Mesothelial cell of epicardium (in vitro differentiated cells): ENCODE data around the gene DHX38. TPM values are rescaled to one million over a fixed set of nuclear protein-coding genes. Genes with fewer than 3 reads are reported as not detected.
A peak's percentile ranks its signal among the peaks of the same experiment; 100 is the strongest.

Experiments
- DNase-seq, 2 experiments: peaks; one replicate each; pipeline ENCODE4 v3.0.0; 2021; ENCODE audit warnings: low spot score in 2 of 2; ENCODE audit not compliant: unreplicated experiment in 2 of 2
- H3K27ac Mint-ChIP-seq: 2 replicates; pipeline ENCODE4 v1.8.0; 2021; ENCODE audit warnings: mixed read lengths
- H3K27me3 Mint-ChIP-seq: 2 replicates; pipeline ENCODE4 v1.8.0; 2021; ENCODE audit warnings: low read depth, mixed read lengths
- H3K36me3 Mint-ChIP-seq: 2 replicates; pipeline ENCODE4 v1.8.0; 2021; ENCODE audit warnings: mixed read lengths
- H3K4me1 Mint-ChIP-seq: 2 replicates; pipeline ENCODE4 v1.8.0; 2021; ENCODE audit warnings: mixed read lengths
- H3K4me3 Mint-ChIP-seq: 2 replicates; pipeline ENCODE4 v1.8.0; 2021; ENCODE audit warnings: mild to moderate bottlenecking, moderate library complexity, mixed read lengths
- H3K9me3 Mint-ChIP-seq: 2 replicates; pipeline ENCODE4 v1.8.0; 2021; ENCODE audit warnings: mixed read lengths
- CTCF ChIP-seq: fragments of 200-600 bp; sonication (generic); IDR thresholded peaks from one replicate; pipeline ENCODE4 v1.5.0; 2021; ENCODE audit warnings: antibody characterized with exemption; ENCODE audit not compliant: unreplicated experiment
- total RNA-seq: library from RNA; stranded (reverse); gene quantifications from 3 replicates; pipeline ENCODE4 v1.2.1, GENCODE V29; 2021

DHX38 gene
- total RNA-seq, 1 donor from 2014 or later: 90.9 TPM

GRCh38 chr16:72094266-72094610, 591 bp downstream of the DHX38 start:
- H3K4me1 Mint-ChIP-seq: peaks cover 26% of the 10 kb centered on the region

GRCh38 chr16:72098936-72099335, 5.3 kb downstream of the DHX38 start:
- Mint-ChIP-seq H3K27me3 (no peaks in the 10 kb centered on the region), H3K36me3 (peaks cover 24% of the 10 kb centered on the region), H3K9me3 (no peaks in the 10 kb centered on the region), H3K4me3 (no peak overlapping the region), H3K4me1 (peaks cover 7% of the 10 kb centered on the region), H3K27ac (no peak overlapping the region)
- no peak for DNase-seq
- no peak for TF ChIP-seq CTCF

More at GRCh38 chr16:72094266-72094610, 591 bp downstream of the DHX38 start:
- no peaks in the 10 kb centered on the region for H3K27me3 Mint-ChIP-seq
- no peak for DNase-seq
- TF ChIP-seq CTCF: no peak
- peak overlapping the region; percentile 97 for H3K27ac Mint-ChIP-seq
- peaks cover 16% of the 10 kb centered on the region for H3K36me3 Mint-ChIP-seq
- H3K9me3 Mint-ChIP-seq: no peaks in the 10 kb centered on the region
- H3K4me3 Mint-ChIP-seq: peak overlapping the region; percentile 98

GRCh38 chr16:72099377-72099818, 5.8 kb downstream of the DHX38 start:
- peak; percentile 39 for TF ChIP-seq CTCF

GRCh38 chr16:72101195-72101594, 7.5 kb downstream of the DHX38 start:
- Mint-ChIP-seq H3K4me3 (no peak overlapping the region), H3K27ac (no peak overlapping the region), H3K36me3 (peaks cover 42% of the 10 kb centered on the region), H3K4me1 (no peaks in the 10 kb centered on the region), H3K27me3 (no peaks in the 10 kb centered on the region), H3K9me3 (no peaks in the 10 kb centered on the region)
- TF ChIP-seq CTCF: no peak
- no peak for DNase-seq

More at GRCh38 chr16:72099377-72099818, 5.8 kb downstream of the DHX38 start:
- Mint-ChIP-seq H3K4me1 (peaks cover 7% of the 10 kb centered on the region), H3K9me3 (no peaks in the 10 kb centered on the region), H3K36me3 (peaks cover 29% of the 10 kb centered on the region), H3K27ac (no peak overlapping the region), H3K27me3 (no peaks in the 10 kb centered on the region), H3K4me3 (no peak overlapping the region)
- peak in 1 of 2 experiments; percentile 49 for DNase-seq

- DNase-seq: no peak
- no peaks in the 10 kb centered on the region for H3K9me3 Mint-ChIP-seq
- no peak for TF ChIP-seq CTCF
- no peaks in the 10 kb centered on the region for H3K27me3 Mint-ChIP-seq
- H3K4me1 Mint-ChIP-seq: no peaks in the 10 kb centered on the region
- H3K27ac Mint-ChIP-seq: no peak overlapping the region
- peaks cover 50% of the 10 kb centered on the region for H3K36me3 Mint-ChIP-seq
- no peak overlapping the region for H3K4me3 Mint-ChIP-seq
Observed at GRCh38 chr16:72104905-72105304, 11.3 kb downstream of the DHX38 start.

- DNase-seq: no peak
- Mint-ChIP-seq H3K36me3 (peaks cover 59% of the 10 kb centered on the region), H3K27me3 (no peaks in the 10 kb centered on the region), H3K27ac (no peak overlapping the region), H3K4me1 (no peaks in the 10 kb centered on the region), H3K4me3 (no peak overlapping the region), H3K9me3 (no peaks in the 10 kb centered on the region)
- TF ChIP-seq CTCF: no peak
Observed at GRCh38 chr16:72105978-72106377, 12.3 kb downstream of the DHX38 start.
